Fibroblast of pulmonary artery (primary cell): ENCODE results near the gene SLC25A48.

Experiments
- DNase-seq: peaks from one replicate; pipeline ENCODE4 v3.0.0-alpha.2; 2010; ENCODE audit warnings: low read depth
- H3K4me3 ChIP-seq: replicated peaks from 2 replicates; pipeline ENCODE4 v1.5.1; 2011; ENCODE audit warnings: low read depth, mild to moderate bottlenecking, control low read depth, low read length, moderate library complexity
- TF ChIP-seq, protein P1 (sequence below): IDR thresholded peaks from 2 replicates; pipeline ENCODE4 v1.5.1; 2011; ENCODE audit warnings: mild to moderate bottlenecking, control low read depth, low read length, inconsistent platforms; ENCODE audit errors: missing control alignments

SLC25A48 gene

DNA sequence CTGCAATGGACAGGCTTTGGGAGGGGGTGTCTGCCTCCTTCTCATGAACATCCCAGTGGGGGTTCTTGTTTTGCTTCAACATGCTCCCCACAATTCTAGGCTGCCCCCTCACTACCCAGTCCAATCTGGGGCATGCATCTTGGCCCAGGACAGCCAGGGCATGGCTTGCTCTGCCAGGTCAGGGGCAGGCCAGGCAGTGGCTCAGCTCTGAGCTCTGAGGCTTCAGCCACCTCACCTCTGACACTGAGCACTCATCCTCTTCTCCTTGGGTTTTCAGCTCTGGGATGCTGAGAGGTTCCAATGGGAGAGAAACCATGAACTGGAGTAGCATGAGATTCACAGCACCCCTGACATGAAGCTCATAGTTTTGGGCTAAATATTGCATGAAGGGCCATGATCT, 11.8 kb downstream of the SLC25A48 start:
- TF ChIP-seq, protein P1, sequence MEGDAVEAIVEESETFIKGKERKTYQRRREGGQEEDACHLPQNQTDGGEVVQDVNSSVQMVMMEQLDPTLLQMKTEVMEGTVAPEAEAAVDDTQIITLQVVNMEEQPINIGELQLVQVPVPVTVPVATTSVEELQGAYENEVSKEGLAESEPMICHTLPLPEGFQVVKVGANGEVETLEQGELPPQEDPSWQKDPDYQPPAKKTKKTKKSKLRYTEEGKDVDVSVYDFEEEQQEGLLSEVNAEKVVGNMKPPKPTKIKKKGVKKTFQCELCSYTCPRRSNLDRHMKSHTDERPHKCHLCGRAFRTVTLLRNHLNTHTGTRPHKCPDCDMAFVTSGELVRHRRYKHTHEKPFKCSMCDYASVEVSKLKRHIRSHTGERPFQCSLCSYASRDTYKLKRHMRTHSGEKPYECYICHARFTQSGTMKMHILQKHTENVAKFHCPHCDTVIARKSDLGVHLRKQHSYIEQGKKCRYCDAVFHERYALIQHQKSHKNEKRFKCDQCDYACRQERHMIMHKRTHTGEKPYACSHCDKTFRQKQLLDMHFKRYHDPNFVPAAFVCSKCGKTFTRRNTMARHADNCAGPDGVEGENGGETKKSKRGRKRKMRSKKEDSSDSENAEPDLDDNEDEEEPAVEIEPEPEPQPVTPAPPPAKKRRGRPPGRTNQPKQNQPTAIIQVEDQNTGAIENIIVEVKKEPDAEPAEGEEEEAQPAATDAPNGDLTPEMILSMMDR, result no peak
- no peak overlapping the region for H3K4me3 ChIP-seq
- DNase-seq, result no peak

DNA sequence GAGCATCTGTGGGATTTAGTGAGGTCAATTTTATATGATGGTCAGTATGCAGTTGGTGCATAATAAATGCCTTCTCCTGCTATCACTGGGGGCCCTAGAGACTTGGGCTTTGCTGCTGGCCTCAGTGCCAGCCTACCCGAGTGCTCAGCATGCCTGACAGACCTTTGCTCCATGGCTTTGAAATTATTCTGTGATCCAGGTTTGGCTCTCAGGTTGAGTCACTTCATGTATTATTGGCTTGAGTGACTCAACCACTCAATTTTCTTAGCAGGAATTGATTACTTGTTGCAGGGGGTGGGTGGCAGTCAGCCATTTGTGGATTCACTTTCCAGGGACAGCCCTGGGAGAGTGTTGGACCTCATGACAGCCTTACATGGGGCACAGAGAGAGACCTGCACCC, 13.5 kb downstream of the SLC25A48 start:
- TF ChIP-seq, protein P1, result no peak

DNA sequence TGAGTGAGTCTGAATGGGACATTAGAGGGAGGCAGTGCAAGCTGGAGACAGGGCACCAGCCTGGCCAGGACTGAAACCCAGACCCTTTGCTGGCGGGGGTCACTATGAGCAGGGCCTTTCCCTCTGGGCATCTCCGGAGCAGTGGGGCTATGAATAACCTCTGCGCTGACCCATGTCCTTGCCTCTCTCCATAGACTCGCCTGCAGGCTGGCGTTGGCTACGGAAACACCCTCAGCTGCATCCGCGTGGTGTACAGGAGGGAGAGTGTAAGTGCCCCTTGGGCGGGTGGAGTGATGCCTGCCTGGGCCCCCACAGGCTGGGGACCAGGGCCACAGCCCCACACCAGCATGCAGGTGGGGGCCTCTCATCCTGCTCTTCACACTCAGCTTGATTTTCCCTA, 15.8 kb downstream of the SLC25A48 start:
- TF ChIP-seq, protein P1, result no peak
- no peak for DNase-seq
- H3K4me3 ChIP-seq, result no peak overlapping the region

More for the DNA sequence above, 13.5 kb downstream of the SLC25A48 start:
- no peak overlapping the region for H3K4me3 ChIP-seq
- DNase-seq, result no peak

DNA sequence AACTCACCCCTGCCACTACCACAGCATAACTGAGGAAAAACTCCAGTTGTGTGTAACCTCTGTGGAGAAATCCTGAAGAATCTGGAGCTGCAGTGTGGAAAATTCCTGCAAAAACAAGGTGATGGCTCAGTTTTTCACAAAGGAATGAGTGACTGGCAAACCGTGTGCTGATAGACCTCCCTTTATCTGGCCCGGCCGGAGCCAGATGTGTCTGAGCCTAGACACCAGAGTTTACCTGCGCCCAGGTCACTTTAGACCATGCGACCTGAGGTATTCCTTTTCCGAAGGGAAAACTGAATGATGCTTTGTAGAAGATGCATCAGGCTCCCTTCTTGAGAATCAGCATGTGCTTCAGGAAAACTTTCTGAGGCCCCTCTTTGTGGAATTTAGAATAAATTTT, 16.2 kb downstream of the SLC25A48 start:
- TF ChIP-seq, protein P1, result no peak
- DNase-seq, result no peak

DNA sequence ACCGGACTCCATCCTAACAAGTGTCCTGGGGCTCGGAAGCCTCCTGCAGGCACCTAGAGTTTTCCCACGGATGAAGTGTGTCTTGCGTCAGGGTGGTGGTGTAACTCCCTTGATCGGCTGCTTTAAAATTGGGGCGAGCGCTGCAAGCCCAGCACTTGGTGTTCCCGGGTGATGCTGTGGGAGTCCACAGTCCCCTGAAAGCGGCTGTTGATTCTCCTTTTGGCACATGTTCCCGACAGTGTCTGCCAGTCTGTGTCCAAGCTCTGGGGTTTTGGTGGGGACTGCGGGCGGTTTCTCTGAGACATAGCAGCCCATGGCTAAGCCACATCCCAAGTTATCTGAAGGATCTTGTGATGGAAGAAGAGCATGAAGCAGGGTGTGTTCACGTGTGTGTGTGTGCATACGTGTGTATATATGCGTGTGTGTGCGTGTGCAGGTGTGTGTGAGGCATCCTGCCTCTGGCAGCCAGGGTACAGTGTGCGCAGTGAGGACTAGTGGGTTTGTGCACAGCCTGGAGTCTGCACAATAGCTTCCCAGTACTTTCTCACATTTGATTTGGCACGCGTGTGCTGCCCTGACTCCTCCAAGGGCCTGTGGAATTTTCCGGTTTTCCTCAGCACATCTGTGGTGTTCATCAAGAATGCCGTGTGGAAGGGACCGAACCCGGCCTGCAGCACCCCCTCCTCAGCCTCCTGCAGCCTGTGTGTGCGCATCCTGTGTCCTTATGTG, 16.9 kb downstream of the SLC25A48 start:
- TF ChIP-seq, protein P1, result no peak
- DNase-seq, result no peak
- no peak overlapping the region for H3K4me3 ChIP-seq

More for the DNA sequence above, 16.2 kb downstream of the SLC25A48 start:
- no peak overlapping the region for H3K4me3 ChIP-seq

DNA sequence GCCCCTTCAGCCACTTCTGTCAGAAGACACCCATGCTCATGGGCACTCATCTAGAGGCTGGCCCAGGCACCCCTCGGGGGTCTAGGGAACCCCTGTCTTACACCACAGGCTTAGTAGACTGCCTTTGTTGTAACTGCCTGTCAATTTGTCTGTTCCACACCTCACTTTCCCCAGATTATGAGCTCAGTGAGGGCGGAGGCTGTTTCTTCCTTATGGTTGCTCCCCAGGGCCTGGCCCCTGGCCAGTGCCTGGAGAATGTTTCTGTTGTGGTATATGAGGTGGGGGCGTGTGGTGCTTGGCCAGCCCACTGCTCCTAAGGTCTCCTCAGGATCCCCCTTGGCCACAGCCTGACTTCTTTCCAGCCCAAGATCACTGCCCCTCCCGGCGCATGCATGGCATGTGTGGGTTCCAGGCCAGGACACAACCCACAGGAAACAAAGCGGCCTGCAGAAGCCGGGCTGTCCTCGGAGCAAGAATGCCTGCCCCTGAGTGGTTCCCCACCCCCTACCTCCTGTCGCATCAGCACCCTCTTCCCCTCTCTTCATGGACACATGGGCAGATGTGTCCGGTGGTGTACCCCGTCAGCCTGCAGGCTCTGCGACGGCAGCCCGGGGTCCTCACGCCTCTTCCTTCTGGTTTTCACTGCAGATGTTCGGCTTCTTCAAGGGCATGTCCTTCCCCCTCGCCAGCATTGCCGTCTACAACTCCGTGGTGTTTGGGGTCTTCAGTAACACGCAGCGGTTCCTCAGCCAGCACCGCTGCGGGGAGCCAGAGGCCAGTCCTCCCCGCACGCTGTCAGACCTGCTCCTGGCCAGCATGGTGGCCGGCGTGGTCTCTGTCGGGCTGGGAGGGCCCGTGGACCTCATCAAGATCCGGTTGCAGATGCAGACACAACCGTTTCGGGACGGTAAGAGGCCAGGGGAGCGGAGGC, 17.7 kb downstream of the SLC25A48 start:
- TF ChIP-seq, protein P1, result no peak
- DNase-seq, result no peak
- no peak overlapping the region for H3K4me3 ChIP-seq
